OCI-LY1 (cell line): ENCODE data around the gene TRIO.

Experiments
- H2AFZ ChIP-seq: fragments of 200-600 bp; sonication (generic), shearing (Covaris generic); 2 replicates; pipeline ENCODE4 v1.6.0; 2014; ENCODE audit warnings: antibody characterized with exemption, mild to moderate bottlenecking, low read length
- H3F3A ChIP-seq: fragments of 200-600 bp; sonication (generic), shearing (Covaris generic); 2 replicates; pipeline ENCODE4 v1.6.0; 2014; ENCODE audit warnings: mild to moderate bottlenecking, antibody characterized with exemption, low read length, moderate library complexity; ENCODE audit not compliant: insufficient read depth
- H3K27ac ChIP-seq: fragments of 200-600 bp; sonication (generic); 2 replicates; pipeline ENCODE4 v1.5.1; 2014; ENCODE audit warnings: low read length, mixed run types, mild to moderate bottlenecking, low read depth; ENCODE audit not compliant: poor library complexity, severe bottlenecking
- H3K27me3 ChIP-seq: fragments of 200-600 bp; sonication (generic); 2 replicates; pipeline ENCODE4 v1.6.0; 2014; ENCODE audit warnings: antibody characterized with exemption, mild to moderate bottlenecking, low read length, moderate library complexity; ENCODE audit not compliant: insufficient read depth
- H3K36me3 ChIP-seq: fragments of 200-600 bp; sonication (generic); 2 replicates; pipeline ENCODE4 v1.6.1; 2014; ENCODE audit warnings: mild to moderate bottlenecking, antibody characterized with exemption, low read length, moderate library complexity, mixed read lengths; ENCODE audit not compliant: insufficient read depth
- H3K4me1 ChIP-seq: fragments of 200-600 bp; sonication (generic); 2 replicates; pipeline ENCODE4 v1.5.1; 2014; ENCODE audit warnings: mild to moderate bottlenecking, low read length, moderate library complexity; ENCODE audit not compliant: insufficient read depth, severe bottlenecking
- H3K4me2 ChIP-seq: fragments of 200-600 bp; sonication (generic), shearing (Covaris generic); 2 replicates; pipeline ENCODE4 v1.6.1; 2014; ENCODE audit warnings: low read length
- H3K4me3 ChIP-seq: fragments of 200-600 bp; sonication (generic); 2 replicates; pipeline ENCODE4 v1.5.1; 2014; ENCODE audit warnings: low read length, low read depth, mild to moderate bottlenecking, mixed read lengths; ENCODE audit not compliant: poor library complexity, severe bottlenecking
- H3K79me2 ChIP-seq: fragments of 200-600 bp; shearing (Covaris generic); 2 replicates; pipeline ENCODE4 v1.6.1; 2016; ENCODE audit warnings: mixed run types, low read length, mixed read lengths; ENCODE audit not compliant: insufficient read depth
- H3K9ac ChIP-seq: fragments of 200-600 bp; sonication (generic), shearing (Covaris generic); 2 replicates; pipeline ENCODE4 v1.6.1; 2014; ENCODE audit warnings: mild to moderate bottlenecking, low read length, mixed read lengths
- H3K9me2 ChIP-seq: fragments of 200-600 bp; sonication (generic), shearing (Covaris generic); 2 replicates; pipeline ENCODE4 v1.6.1; 2014; ENCODE audit warnings: low read depth, mild to moderate bottlenecking, low read length, mixed read lengths
- H3K9me3 ChIP-seq: fragments of 200-600 bp; shearing (Covaris generic); 2 replicates; pipeline ENCODE4 v1.6.1; 2014; ENCODE audit warnings: low read length, mixed read lengths
- H4K20me1 ChIP-seq: fragments of 200-600 bp; sonication (generic), shearing (Covaris generic); 2 replicates; pipeline ENCODE4 v1.6.0; 2016; ENCODE audit warnings: mild to moderate bottlenecking, low read length; ENCODE audit not compliant: insufficient read depth
- CTCF ChIP-seq: fragments of 200-600 bp; sonication (generic), shearing (Covaris generic); IDR thresholded peaks from 2 replicates; pipeline ENCODE4 v1.5.1; 2017; ENCODE audit warnings: mild to moderate bottlenecking, antibody characterized with exemption, low read length, moderate library complexity, mixed read lengths
- EZH2 ChIP-seq: fragments of 200-600 bp; sonication (generic), shearing (Covaris generic); IDR thresholded peaks from 2 replicates; pipeline ENCODE4 v1.8.0; 2017; ENCODE audit warnings: borderline replicate concordance, mixed run types, mild to moderate bottlenecking, antibody characterized with exemption, low read length, moderate library complexity, mixed read lengths

The TRIO gene

GRCh38 chr5:14465776-14466175 lies 322.6 kb downstream of the TRIO start:
- no peaks in the 10 kb centered on the region for H3K9me3 ChIP-seq
- no peak overlapping the region for H2AFZ ChIP-seq
- no peaks in the 10 kb centered on the region for H4K20me1 ChIP-seq
- H3K4me1 ChIP-seq: no peaks in the 10 kb centered on the region
- no peak overlapping the region for H3K4me2 ChIP-seq
- H3K9me2 ChIP-seq: no peaks in the 10 kb centered on the region
- no peak overlapping the region for H3K4me3 ChIP-seq
- H3F3A ChIP-seq: no peaks in the 10 kb centered on the region
- no peaks in the 10 kb centered on the region for H3K36me3 ChIP-seq
- H3K9ac ChIP-seq: no peak overlapping the region
- H3K27me3 ChIP-seq: no peaks in the 10 kb centered on the region; the same call in 1 of the 2 replicates
- H3K79me2 ChIP-seq: no peaks in the 10 kb centered on the region
- H3K27ac ChIP-seq: no peak overlapping the region
- TF ChIP-seq CTCF: no peak
- no peak for TF ChIP-seq EZH2

DNA sequence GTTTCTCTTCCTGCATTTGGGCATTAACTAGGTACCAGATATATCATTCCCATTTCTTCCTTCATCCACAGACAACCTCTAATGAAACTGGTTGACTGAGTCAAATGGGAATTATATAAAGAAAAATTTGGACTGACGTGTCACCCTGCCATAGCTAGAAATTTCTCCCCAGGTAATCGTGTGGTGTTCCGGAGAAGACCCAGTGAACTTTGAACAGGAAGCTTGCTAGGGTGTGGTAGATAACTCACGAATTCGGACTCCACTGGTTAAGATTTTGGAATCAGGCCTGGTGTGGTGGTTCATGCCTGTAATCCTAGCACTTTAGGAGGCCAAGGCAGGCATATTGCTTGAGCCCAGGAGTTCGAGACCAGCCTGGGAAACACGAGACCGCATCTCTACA lies 324.1 kb downstream of the TRIO start:
- H3K4me3 ChIP-seq: no peak overlapping the region
- no peaks in the 10 kb centered on the region for H3K36me3 ChIP-seq
- no peaks in the 10 kb centered on the region for H4K20me1 ChIP-seq
- H3K9ac ChIP-seq: no peak overlapping the region
- no peak overlapping the region for H3K4me2 ChIP-seq
- H3F3A ChIP-seq: no peaks in the 10 kb centered on the region
- no peaks in the 10 kb centered on the region for H3K9me3 ChIP-seq
- H2AFZ ChIP-seq: no peak overlapping the region
- TF ChIP-seq CTCF (no peak), EZH2 (no peak)
- no peaks in the 10 kb centered on the region for H3K9me2 ChIP-seq
- no peaks in the 10 kb centered on the region for H3K4me1 ChIP-seq
- no peak overlapping the region for H3K27ac ChIP-seq
- H3K27me3 ChIP-seq: no peaks in the 10 kb centered on the region; the same call in 1 of the 2 replicates
- H3K79me2 ChIP-seq: no peaks in the 10 kb centered on the region

DNA sequence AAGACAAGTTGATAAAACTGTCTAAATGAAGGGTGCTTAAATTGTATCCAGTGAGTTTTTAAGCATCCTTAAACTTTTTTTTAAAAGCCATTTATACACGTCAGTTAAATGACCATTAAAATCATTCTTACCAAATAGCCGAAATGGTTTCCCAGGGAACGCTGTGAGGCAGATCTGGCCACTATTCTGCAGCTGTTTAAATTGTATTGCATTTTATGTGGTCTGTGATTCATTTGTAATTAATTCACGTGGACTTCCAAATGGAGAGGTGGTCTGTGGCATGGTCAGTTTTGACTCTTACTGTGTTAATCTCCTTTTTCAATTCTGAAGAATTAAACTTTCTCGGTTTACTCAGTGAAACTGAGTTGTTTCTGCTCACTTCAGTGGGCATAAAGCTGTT lies 324.7 kb downstream of the TRIO start:
- Histone ChIP-seq H3K27ac (no peak overlapping the region), H3K4me2 (no peak overlapping the region), H3K9ac (no peak overlapping the region), H2AFZ (no peak overlapping the region), H3K4me3 (no peak overlapping the region), H3F3A (no peaks in the 10 kb centered on the region), H3K79me2 (no peaks in the 10 kb centered on the region), H3K9me2 (no peaks in the 10 kb centered on the region), H3K36me3 (no peaks in the 10 kb centered on the region), H4K20me1 (no peaks in the 10 kb centered on the region), H3K27me3 (no peaks in the 10 kb centered on the region; the same call in 1 of the 2 replicates), H3K4me1 (no peaks in the 10 kb centered on the region), H3K9me3 (no peaks in the 10 kb centered on the region)
- TF ChIP-seq CTCF: no peak
- TF ChIP-seq EZH2: no peak
